SU-DHL-6 (cell line): ENCODE measurements around the gene LTB4R.

ENCODE experiments used
- EZH2phosphoT487 ChIP-seq: fragments of 200-600 bp; sonication (generic), shearing (Covaris generic); conservative IDR thresholded peaks from 2 replicates; pipeline ENCODE4 v1.6.1; 2018; ENCODE audit warnings: mild to moderate bottlenecking, antibody characterized with exemption, low read length, moderate library complexity, mixed read lengths
- TF ChIP-seq, protein P1 (sequence below): fragments of 200-600 bp; sonication (generic); IDR thresholded peaks from one replicate; pipeline ENCODE4 v1.5.1; 2017; ENCODE audit warnings: antibody characterized with exemption, mild to moderate bottlenecking, low read length, moderate library complexity; ENCODE audit not compliant: insufficient read depth, poor library complexity, severe bottlenecking

DNA sequence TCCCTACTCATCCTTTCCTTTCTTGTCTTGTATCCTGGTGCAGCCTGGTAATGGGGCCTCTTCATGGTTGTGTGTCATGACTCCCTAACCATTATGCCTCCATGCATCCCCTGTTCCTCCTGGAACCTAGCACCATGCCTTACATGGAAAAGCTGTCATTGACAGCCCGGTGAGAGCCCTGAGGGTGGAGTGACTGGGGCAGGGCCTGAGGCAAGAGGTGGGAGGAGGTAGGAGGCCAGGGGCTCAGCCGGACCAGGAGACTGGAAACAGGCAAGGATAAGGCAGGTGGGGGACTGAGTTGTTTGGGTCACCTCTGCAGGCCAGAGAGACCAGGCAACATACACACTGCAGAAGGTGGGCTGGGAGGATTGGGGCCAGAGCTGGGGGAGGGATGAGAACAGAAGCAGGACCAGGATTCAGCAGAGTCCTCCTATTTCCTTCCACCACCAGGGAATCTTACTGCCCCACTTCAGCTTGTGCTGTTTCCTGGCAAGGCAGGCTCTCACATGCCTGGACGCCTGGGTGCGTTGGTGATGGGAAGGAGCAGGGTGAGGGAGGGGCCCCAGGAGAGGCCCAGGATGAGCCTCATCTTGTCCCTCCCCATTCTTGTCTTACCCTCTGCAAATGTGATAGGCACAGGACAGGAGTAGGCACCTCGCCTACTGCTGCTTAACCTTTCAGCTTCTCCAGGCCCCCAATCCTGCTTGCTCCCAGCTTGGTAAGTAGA lies 1.6 kb upstream of the LTB4R start, which contains the start of gene LTB4R2:
- TF ChIP-seq, protein P1, sequence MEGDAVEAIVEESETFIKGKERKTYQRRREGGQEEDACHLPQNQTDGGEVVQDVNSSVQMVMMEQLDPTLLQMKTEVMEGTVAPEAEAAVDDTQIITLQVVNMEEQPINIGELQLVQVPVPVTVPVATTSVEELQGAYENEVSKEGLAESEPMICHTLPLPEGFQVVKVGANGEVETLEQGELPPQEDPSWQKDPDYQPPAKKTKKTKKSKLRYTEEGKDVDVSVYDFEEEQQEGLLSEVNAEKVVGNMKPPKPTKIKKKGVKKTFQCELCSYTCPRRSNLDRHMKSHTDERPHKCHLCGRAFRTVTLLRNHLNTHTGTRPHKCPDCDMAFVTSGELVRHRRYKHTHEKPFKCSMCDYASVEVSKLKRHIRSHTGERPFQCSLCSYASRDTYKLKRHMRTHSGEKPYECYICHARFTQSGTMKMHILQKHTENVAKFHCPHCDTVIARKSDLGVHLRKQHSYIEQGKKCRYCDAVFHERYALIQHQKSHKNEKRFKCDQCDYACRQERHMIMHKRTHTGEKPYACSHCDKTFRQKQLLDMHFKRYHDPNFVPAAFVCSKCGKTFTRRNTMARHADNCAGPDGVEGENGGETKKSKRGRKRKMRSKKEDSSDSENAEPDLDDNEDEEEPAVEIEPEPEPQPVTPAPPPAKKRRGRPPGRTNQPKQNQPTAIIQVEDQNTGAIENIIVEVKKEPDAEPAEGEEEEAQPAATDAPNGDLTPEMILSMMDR: no peak
- TF ChIP-seq EZH2phosphoT487: no peak
